Caco-2 (cell line): ENCODE results near the gene FANCC. TPM values are rescaled to one million over a fixed set of nuclear protein-coding genes. Genes with fewer than 3 reads are reported as not detected.

Experiments
- BruUV-seq: library from RNA; stranded (reverse); fragments of 400-500 nt; replicated peaks from 2 replicates; lab custom pipeline; 2021; lab: Mats Ljungman, UMichigan
- CTCF ChIA-PET: fragments of 300-600 bp; sonication (Branson Sonifier 250); formaldehyde crosslinking; loops from one replicate; lab custom pipeline; 2022; ENCODE audit warnings: antibody characterized with exemption; lab: Charles Lee
- POLR2A ChIA-PET: fragments of 300-600 bp; sonication (Branson Sonifier 250); formaldehyde crosslinking; loops from one replicate; lab custom pipeline; 2022; ENCODE audit warnings: antibody characterized with exemption; lab: Charles Lee
- DNase-seq, 2 experiments: peaks; one replicate each; pipeline versions ENCODE4 v3.0.0 to v3.0.0-alpha.2; 2020 to 2022
- H3K27me3 ChIP-seq: replicated peaks from 2 replicates; pipeline ENCODE4 v1.6.0; 2011; ENCODE audit warnings: low read length; ENCODE audit not compliant: control insufficient read depth, insufficient read depth
- H3K36me3 ChIP-seq: 2 replicates; pipeline ENCODE4 v1.5.1; 2011; ENCODE audit warnings: low read length; ENCODE audit not compliant: control insufficient read depth, insufficient read depth
- H3K4me1 ChIP-seq: fragments of 250-450 bp; sonication (Bioruptor Pico); 2 replicates; pipeline ENCODE4 v1.5.1; 2020; ENCODE audit warnings: mild to moderate bottlenecking
- H3K4me3 ChIP-seq: 2 replicates; pipeline ENCODE4 v1.5.1; 2011; ENCODE audit warnings: low read depth, mild to moderate bottlenecking, control low read depth, low read length
- H3K9me3 ChIP-seq: fragments of 250-450 bp; sonication (Bioruptor Pico); 2 replicates; pipeline ENCODE4 v1.5.1; 2020; ENCODE audit warnings: mild to moderate bottlenecking, moderate library complexity
- H3K27ac Mint-ChIP-seq: one replicate; pipeline ENCODE4 v1.8.0; 2022; ENCODE audit warnings: mixed read lengths; ENCODE audit not compliant: unreplicated experiment
- H3K27me3 Mint-ChIP-seq: one replicate; pipeline ENCODE4 v1.8.0; 2022; ENCODE audit warnings: mixed read lengths; ENCODE audit not compliant: insufficient read depth, unreplicated experiment
- H3K36me3 Mint-ChIP-seq: one replicate; pipeline ENCODE4 v1.8.0; 2022; ENCODE audit warnings: mild to moderate bottlenecking, mixed read lengths; ENCODE audit not compliant: insufficient read depth, unreplicated experiment
- H3K4me1 Mint-ChIP-seq: one replicate; pipeline ENCODE4 v1.8.0; 2022; ENCODE audit warnings: low read depth, mixed read lengths; ENCODE audit not compliant: unreplicated experiment
- H3K4me3 Mint-ChIP-seq: one replicate; pipeline ENCODE4 v1.8.0; 2022; ENCODE audit warnings: mild to moderate bottlenecking, moderate library complexity, mixed read lengths; ENCODE audit not compliant: unreplicated experiment
- H3K9me3 Mint-ChIP-seq: one replicate; pipeline ENCODE4 v1.8.0; 2022; ENCODE audit warnings: mixed read lengths; ENCODE audit not compliant: unreplicated experiment
- intact Hi-C: fragments of 100-400 bp; cut with micrococcal nuclease; formaldehyde crosslinking; loops from one replicate; pipeline ENCODE4 v1.10.0; 2022; ENCODE audit not compliant: unreplicated experiment
- total RNA-seq: library from RNA; stranded (reverse); gene quantifications from 2 replicates; pipeline ENCODE4 v1.2.3, GENCODE V29; 2022
- TF ChIP-seq, protein P1 (sequence below), 2 experiments: fragments of 200-600 bp in 1 of 2; IDR thresholded peaks; 1 replicate in 1 of 2; 2 replicates in 1 of 2; pipeline versions ENCODE4 v1.5.1 to v1.8.0; 2011 to 2022; ENCODE audit warnings: antibody characterized with exemption in 1 of 2, control low read depth in 1 of 2, inconsistent platforms in 1 of 2, low read depth in 1 of 2, low read length in 1 of 2, mild to moderate bottlenecking in 1 of 2, moderate library complexity in 1 of 2; ENCODE audit not compliant: insufficient read depth in 1 of 2, severe bottlenecking in 1 of 2, unreplicated experiment in 1 of 2

The FANCC gene
- total RNA-seq, 1 experiment from 2014 or later = 29.2 TPM

GRCh38 chr9:95100071-95100627 is 217.4 kb downstream of the FANCC start:
- Mint-ChIP-seq H3K4me1 (peaks cover 7% of the 10 kb centered on the region), H3K27me3 (no peaks in the 10 kb centered on the region), H3K4me3 (no peak overlapping the region), H3K9me3 (no peaks in the 10 kb centered on the region), H3K27ac (no peak overlapping the region), H3K36me3 (peaks cover 52% of the 10 kb centered on the region)
- TF ChIP-seq, protein P1, sequence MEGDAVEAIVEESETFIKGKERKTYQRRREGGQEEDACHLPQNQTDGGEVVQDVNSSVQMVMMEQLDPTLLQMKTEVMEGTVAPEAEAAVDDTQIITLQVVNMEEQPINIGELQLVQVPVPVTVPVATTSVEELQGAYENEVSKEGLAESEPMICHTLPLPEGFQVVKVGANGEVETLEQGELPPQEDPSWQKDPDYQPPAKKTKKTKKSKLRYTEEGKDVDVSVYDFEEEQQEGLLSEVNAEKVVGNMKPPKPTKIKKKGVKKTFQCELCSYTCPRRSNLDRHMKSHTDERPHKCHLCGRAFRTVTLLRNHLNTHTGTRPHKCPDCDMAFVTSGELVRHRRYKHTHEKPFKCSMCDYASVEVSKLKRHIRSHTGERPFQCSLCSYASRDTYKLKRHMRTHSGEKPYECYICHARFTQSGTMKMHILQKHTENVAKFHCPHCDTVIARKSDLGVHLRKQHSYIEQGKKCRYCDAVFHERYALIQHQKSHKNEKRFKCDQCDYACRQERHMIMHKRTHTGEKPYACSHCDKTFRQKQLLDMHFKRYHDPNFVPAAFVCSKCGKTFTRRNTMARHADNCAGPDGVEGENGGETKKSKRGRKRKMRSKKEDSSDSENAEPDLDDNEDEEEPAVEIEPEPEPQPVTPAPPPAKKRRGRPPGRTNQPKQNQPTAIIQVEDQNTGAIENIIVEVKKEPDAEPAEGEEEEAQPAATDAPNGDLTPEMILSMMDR (IDR thresholded peaks at IDR 0.05; ENCODE audit: insufficient read depth in 1 of 2, low read depth in 1 of 2, low read length in 1 of 2, severe bottlenecking in 1 of 2, unreplicated experiment in 1 of 2) = no peak
- Histone ChIP-seq H3K4me3 (no peak overlapping the region), H3K9me3 (no peaks in the 10 kb centered on the region), H3K4me1 (peaks cover 13% of the 10 kb centered on the region), H3K36me3 (no peaks in the 10 kb centered on the region), H3K27me3 (no peaks in the 10 kb centered on the region)
- DNase-seq = no peak
- intact Hi-C loops = no loop called here
- BruUV-seq = no TSS peak
- ChIA-PET CTCF (no interaction called here), POLR2A (no interaction called here)

GRCh38 chr9:95099321-95100070 is 218.0 kb downstream of the FANCC start:
- Histone ChIP-seq H3K4me3 (no peak overlapping the region), H3K36me3 (no peaks in the 10 kb centered on the region), H3K4me1 (peaks cover 13% of the 10 kb centered on the region), H3K9me3 (no peaks in the 10 kb centered on the region), H3K27me3 (no peaks in the 10 kb centered on the region)
- ChIA-PET CTCF (no interaction called here), POLR2A (no interaction called here)
- no peak for DNase-seq
- Mint-ChIP-seq H3K36me3 (peaks cover 58% of the 10 kb centered on the region), H3K4me3 (no peak overlapping the region), H3K9me3 (no peaks in the 10 kb centered on the region), H3K27ac (no peak overlapping the region), H3K27me3 (no peaks in the 10 kb centered on the region), H3K4me1 (peaks cover 7% of the 10 kb centered on the region)
- TF ChIP-seq, protein P1 (IDR thresholded peaks at IDR 0.05; ENCODE audit: insufficient read depth in 1 of 2, low read depth in 1 of 2, low read length in 1 of 2, severe bottlenecking in 1 of 2, unreplicated experiment in 1 of 2) = no peak
- no TSS peak for BruUV-seq
- intact Hi-C loops = no loop called here

GRCh38 chr9:95098391-95098921 is 219.1 kb downstream of the FANCC start:
- intact Hi-C loops = no loop called here
- H3K4me3 Mint-ChIP-seq = no peak overlapping the region
- TF ChIP-seq, protein P1 (IDR thresholded peaks at IDR 0.05; ENCODE audit: insufficient read depth in 1 of 2, low read depth in 1 of 2, low read length in 1 of 2, severe bottlenecking in 1 of 2, unreplicated experiment in 1 of 2) = no peak

More at GRCh38 chr9:95098391-95098921, 219.1 kb downstream of the FANCC start:
- POLR2A ChIA-PET = no interaction called here
- no TSS peak for BruUV-seq
- CTCF ChIA-PET = no interaction called here
- Histone ChIP-seq H3K4me3 (no peak overlapping the region), H3K27me3 (no peaks in the 10 kb centered on the region), H3K4me1 (peaks cover 13% of the 10 kb centered on the region), H3K9me3 (no peaks in the 10 kb centered on the region), H3K36me3 (no peaks in the 10 kb centered on the region)
- H3K27ac Mint-ChIP-seq = peak overlapping the region; percentile 77
- no peaks in the 10 kb centered on the region for H3K9me3 Mint-ChIP-seq
- H3K36me3 Mint-ChIP-seq = peaks cover 62% of the 10 kb centered on the region
- no peak for DNase-seq
- H3K27me3 Mint-ChIP-seq = no peaks in the 10 kb centered on the region
- H3K4me1 Mint-ChIP-seq = peaks cover 7% of the 10 kb centered on the region
